GM21576 (cell line): ENCODE measurements around the gene ZNF260.
"Not testable (repeated sequence)": the region's sequence is repeated elsewhere in the genome, so short reads cannot be mapped to it uniquely, and the experiment has no call there.

Source experiments
- ATAC-seq: cut with Tn5 transposase; IDR thresholded peaks from one replicate; pipeline ENCODE4 v1.9.1; 2021; ENCODE audit warnings: mild to moderate bottlenecking, moderate library complexity; ENCODE audit not compliant: unreplicated experiment

The ZNF260 gene

GRCh38 chr19:36528194-36528920, at the start of gene ZNF260:
Gene ZNF260, minus strand, starts transcription at chr19:36528271. Its CDS starts 13,033 bp downstream, at chr19:36515238.
- ATAC-seq, result peak; percentile 81

GRCh38 chr19:36577271-36577996, 49.4 kb upstream of the ZNF260 start:
- ATAC-seq, result no peak

- no peak for ATAC-seq
Observed at GRCh38 chr19:36574741-36575140, 46.7 kb upstream of the ZNF260 start.

- no peak for ATAC-seq
Observed at GRCh38 chr19:36573895-36574720, 46.0 kb upstream of the ZNF260 start.

- ATAC-seq, result peak; percentile 90
Observed at GRCh38 chr19:36573020-36573894, 45.2 kb upstream of the ZNF260 start, which contains the start of gene ZNF529. Gene ZNF529, minus strand, starts transcription at chr19:36573292. Its CDS starts 946 bp downstream, at chr19:36572346.

- no peak for ATAC-seq
Observed at GRCh38 chr19:36572593-36573019, 44.5 kb upstream of the ZNF260 start.

- no peak for ATAC-seq
Observed at GRCh38 chr19:36564391-36564790, 36.3 kb upstream of the ZNF260 start.

- ATAC-seq, result no peak
Observed at GRCh38 chr19:36547001-36547732, 19.1 kb upstream of the ZNF260 start.

GRCh38 chr19:36528921-36529518, 949 bp upstream of the ZNF260 start:
- ATAC-seq, result peak; percentile 22

GRCh38 chr19:36527873-36528193, 238 bp downstream of the ZNF260 start:
- ATAC-seq, result no peak

- no peak for ATAC-seq
Observed at GRCh38 chr19:36527341-36527740, 730 bp downstream of the ZNF260 start.

- ATAC-seq, result no peak
Observed at GRCh38 chr19:36526581-36526980, 1.5 kb downstream of the ZNF260 start.

GRCh38 chr19:36524617-36525016, 3.5 kb downstream of the ZNF260 start:
- no peak for ATAC-seq

- ATAC-seq, result no peak
Observed at GRCh38 chr19:36514012-36514612, 14.0 kb downstream of the ZNF260 start.

GRCh38 chr19:36508325-36508724, 19.7 kb downstream of the ZNF260 start:
- ATAC-seq, result no peak

GRCh38 chr19:36501973-36502372, 26.1 kb downstream of the ZNF260 start:
- no peak for ATAC-seq

GRCh38 chr19:36497001-36497400, 31.1 kb downstream of the ZNF260 start:
- no peak for ATAC-seq

GRCh38 chr19:36492689-36493453, 35.2 kb downstream of the ZNF260 start:
- not testable (repeated sequence) for ATAC-seq
